GM10266 (cell line): ENCODE measurements around the gene CTBP1.

ENCODE experiments used
- DNase-seq: peaks from one replicate; pipeline ENCODE4 v3.0.0; 2012; ENCODE audit errors: extremely low spot score
- CTCF ChIP-seq: IDR thresholded peaks from 2 replicates; pipeline ENCODE4 v1.5.1; 2012; ENCODE audit warnings: mild to moderate bottlenecking, low read depth; ENCODE audit not compliant: control insufficient read depth, insufficient read depth; ENCODE audit errors: missing control alignments

The CTBP1 gene

GRCh38 chr4:1294891-1295290, 46.0 kb upstream of the CTBP1 start:
- no peak for DNase-seq
- TF ChIP-seq CTCF, result no peak

- TF ChIP-seq CTCF, result no peak
- DNase-seq, result no peak
Observed at GRCh38 chr4:1294424-1294823, 45.5 kb upstream of the CTBP1 start.

- TF ChIP-seq CTCF, result no peak
- peak; percentile 11 for DNase-seq
Observed at GRCh38 chr4:1293991-1294390, 45.1 kb upstream of the CTBP1 start.

GRCh38 chr4:1293531-1293941, 44.6 kb upstream of the CTBP1 start:
- no peak for TF ChIP-seq CTCF
- peak; percentile 40 for DNase-seq

- DNase-seq, result peak; percentile 19
Observed at GRCh38 chr4:1292703-1293011, 43.7 kb upstream of the CTBP1 start.

GRCh38 chr4:1291996-1292702, 43.2 kb upstream of the CTBP1 start:
- TF ChIP-seq CTCF, result no peak
- no peak for DNase-seq

- DNase-seq, result peak; percentile 14
- TF ChIP-seq CTCF, result no peak
Observed at GRCh38 chr4:1291091-1291490, 42.2 kb upstream of the CTBP1 start.
